T-cell (primary cell): ENCODE measurements around the gene SHISAL1. TPM values are rescaled to one million over a fixed set of nuclear protein-coding genes. Genes with fewer than 3 reads are reported as not detected.

Experiments
- ATAC-seq, 4 experiments: fragments of 200-7000 bp in 3 of 4; fragments of 150-1000 bp in 1 of 4; cut with Tn5 transposase; replicated peaks in 1 of 4; 1 replicate in 3 of 4; 2 replicates in 1 of 4; pipeline ENCODE4 v1.10.0; 2021; ENCODE audit warnings: moderate library complexity in 3 of 4, mild to moderate bottlenecking in 2 of 4, moderate number of reproducible peaks in 1 of 4
- CTCF ChIA-PET, 2 donors: fragments of 300-600 bp; sonication (Branson Sonifier 250); formaldehyde crosslinking; loops; one replicate each; lab custom pipeline; 2022; ENCODE audit warnings: antibody characterized with exemption in 2 of 2; lab: Charles Lee
- POLR2A ChIA-PET, 2 donors: fragments of 300-600 bp; sonication (Branson Sonifier 250); formaldehyde crosslinking; loops; one replicate each; lab custom pipeline; 2022; ENCODE audit warnings: antibody characterized with exemption in 2 of 2; lab: Charles Lee
- DNase-seq, 35 experiments: peaks; one replicate each; pipeline versions ENCODE4 v3.0.0 to v3.0.0-alpha.2; 2013 to 2023
- H3K27ac ChIP-seq: one replicate; pipeline ENCODE4 v1.5.1; 2013; ENCODE audit warnings: low read length
- H3K27me3 ChIP-seq, 2 experiments: replicated peaks in 1 of 2; 1 replicate in 1 of 2; 2 replicates in 1 of 2; pipeline versions ENCODE4 v1.6.1 to v1.7.0; 2013; ENCODE audit warnings: low read length in 1 of 2, mixed read lengths in 1 of 2; ENCODE audit not compliant: control insufficient read depth in 2 of 2, insufficient read depth in 2 of 2; ENCODE audit errors: extremely low read depth in 1 of 2
- H3K36me3 ChIP-seq, 2 donors: 1 replicate in 1 of 2; 2 replicates in 1 of 2; pipeline versions ENCODE4 v1.6.1 to v1.7.0; 2013; ENCODE audit warnings: low read length in 1 of 2; ENCODE audit not compliant: control insufficient read depth in 2 of 2, insufficient read depth in 1 of 2; ENCODE audit errors: extremely low read depth in 1 of 2
- H3K4me1 ChIP-seq, 2 experiments: 1 replicate in 1 of 2; 2 replicates in 1 of 2; pipeline versions ENCODE4 v1.6.1 to v1.7.0; 2013; ENCODE audit warnings: low read length in 2 of 2, mixed read lengths in 1 of 2; ENCODE audit not compliant: insufficient read depth in 2 of 2, control insufficient read depth in 1 of 2; ENCODE audit errors: extremely low read depth in 1 of 2
- H3K4me3 ChIP-seq, 2 donors: 1 replicate in 1 of 2; 2 replicates in 1 of 2; pipeline versions ENCODE4 v1.5.1 to v1.7.0; 2013; ENCODE audit warnings: mild to moderate bottlenecking in 2 of 2, low read length in 1 of 2, moderate library complexity in 1 of 2; ENCODE audit not compliant: control insufficient read depth in 1 of 2; ENCODE audit errors: extremely low read depth in 1 of 2
- H3K9me3 ChIP-seq: 2 replicates; pipeline ENCODE4 v1.7.0; 2013
- H3K27ac Mint-ChIP-seq, 2 donors: one replicate each; pipeline ENCODE4 v1.8.0; 2020 to 2021; ENCODE audit warnings: mild to moderate bottlenecking in 2 of 2, mixed read lengths in 2 of 2
- H3K27me3 Mint-ChIP-seq, 2 donors: one replicate each; pipeline ENCODE4 v1.8.0; 2021 to 2022; ENCODE audit warnings: mixed read lengths in 2 of 2
- H3K36me3 Mint-ChIP-seq: one replicate; pipeline ENCODE4 v1.8.0; 2021; ENCODE audit warnings: mixed read lengths
- H3K4me1 Mint-ChIP-seq, 3 donors: one replicate each; pipeline ENCODE4 v1.8.0; 2020 to 2022; ENCODE audit warnings: mixed read lengths in 3 of 3, mild to moderate bottlenecking in 1 of 3
- H3K4me3 Mint-ChIP-seq, 3 donors: one replicate each; pipeline ENCODE4 v1.8.0; 2020 to 2022; ENCODE audit warnings: mild to moderate bottlenecking in 3 of 3, mixed read lengths in 3 of 3, moderate library complexity in 3 of 3
- H3K9me3 Mint-ChIP-seq, 3 donors: one replicate each; pipeline ENCODE4 v1.8.0; 2020 to 2022; ENCODE audit warnings: mixed read lengths in 3 of 3
- WGBS: methylation state at CpG from one replicate; pipeline ENCODE4 v1.1.5; 2013; ENCODE audit warnings: missing lambda C conversion rate; ENCODE audit not compliant: insufficient coverage; 5-methylcytosine and 5-hydroxymethylcytosine counted together
- total RNA-seq, 35 experiments: library from RNA in 6 of 35; stranded (reverse) in 6 of 35; fragments of 120-200 nt in 1 of 35; gene quantifications; one replicate each; pipeline versions ENCODE4 v1.2.1 to v1.2.4 and lab custom pipeline; 2013 to 2026

Gene SHISAL1
- under 1 TPM in 2 of 5 donors, not detected in 3; 0.03 to 0.06 TPM for total RNA-seq
- not detected for total RNA-seq (2013)
- 0 to 0.70 (median 0.06) reads per million in 29 experiments for total RNA-seq (lab: John Stamatoyannopoulos, UW)

GRCh38 chr22:44312766-44313165 lies at the start of gene SHISAL1:
Gene SHISAL1, minus strand, starts transcription at chr22:44312951. Its CDS starts 12,006 bp downstream, at chr22:44300945.
- Histone ChIP-seq H3K27me3 (peaks cover 0 to 21% of the 10 kb centered on the region in 2 experiments), H3K27ac (no peak within 1 kb of the TSS), H3K4me3 (no peak within 1 kb of the TSS), H3K9me3 (no peaks in the 10 kb centered on the region), H3K4me1 (peaks cover 6 to 25% of the 10 kb centered on the region in 2 experiments), H3K36me3 (no peaks in the 10 kb centered on the region)
- H3K27me3 Mint-ChIP-seq = no peaks in the 10 kb centered on the region
- peaks cover 11 to 15% (median 11%) of the 10 kb centered on the region in 3 donors for H3K4me1 Mint-ChIP-seq
- H3K4me3 Mint-ChIP-seq = no peak within 1 kb of the TSS
- no peak within 1 kb of the TSS for H3K27ac Mint-ChIP-seq
- no peaks in the 10 kb centered on the region for H3K9me3 Mint-ChIP-seq
- H3K36me3 Mint-ChIP-seq = no peaks in the 10 kb centered on the region
- CTCF ChIA-PET = no interaction called here
- DNase-seq (no peak), ATAC-seq (no peak)
- POLR2A ChIA-PET = no interaction called here
- 91% methylated on average over 12 of the region's 12 CpGs for WGBS

DNA sequence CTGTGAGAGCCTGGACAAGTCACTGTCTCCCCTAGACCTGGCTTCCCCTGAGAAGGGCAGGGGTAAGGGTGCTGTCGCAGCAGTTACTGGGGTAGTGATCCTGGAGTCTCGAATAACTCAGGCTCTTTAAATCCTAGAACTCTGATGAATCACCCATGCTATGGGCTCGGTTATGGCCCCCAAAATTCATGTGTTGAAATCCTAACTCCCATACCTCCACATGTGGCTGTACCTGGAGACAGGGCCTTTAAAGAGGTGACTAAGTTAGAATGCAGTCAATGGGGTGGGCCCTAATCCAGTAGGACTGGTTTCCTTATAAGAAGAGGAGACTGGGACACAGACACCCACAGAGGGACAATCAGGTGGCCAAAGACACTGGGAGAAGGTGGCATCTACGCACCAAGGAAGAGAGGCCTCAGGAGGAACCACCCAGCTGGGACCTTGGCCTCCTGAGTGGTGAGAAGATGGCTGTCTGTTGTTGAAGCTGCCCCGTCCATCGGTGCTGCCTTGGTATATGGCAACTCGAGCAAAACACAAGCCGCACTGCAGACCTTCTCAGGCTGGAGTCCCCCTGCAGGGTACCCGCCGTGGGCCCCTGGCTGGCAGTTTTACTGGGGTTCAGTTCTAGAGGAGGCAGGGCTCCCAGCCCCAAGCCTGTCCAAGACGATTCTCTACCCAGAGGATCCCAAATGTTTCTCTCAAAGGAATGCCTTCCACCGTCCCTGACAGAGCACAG lies 48.8 kb upstream of the SHISAL1 start:
- DNase-seq (no peak), ATAC-seq (no peak)
- no peaks in the 10 kb centered on the region for H3K4me1 Mint-ChIP-seq
- ChIA-PET CTCF (no interaction called here), POLR2A (no interaction called here)
- H3K27me3 ChIP-seq = peaks cover 0 to 33% of the 10 kb centered on the region in 2 experiments
- no peaks in the 10 kb centered on the region for H3K9me3 ChIP-seq
- no peaks in the 10 kb centered on the region for H3K36me3 Mint-ChIP-seq
- 74% methylated on average over 5 of the region's 12 CpGs for WGBS
- H3K9me3 Mint-ChIP-seq = no peaks in the 10 kb centered on the region
- H3K4me1 ChIP-seq = no peaks in the 10 kb centered on the region
- no peak overlapping the region for H3K4me3 Mint-ChIP-seq
- H3K27ac Mint-ChIP-seq = no peak overlapping the region
- no peak overlapping the region for H3K27ac ChIP-seq
- peaks cover 6 to 26% of the 10 kb centered on the region in 2 donors for H3K27me3 Mint-ChIP-seq
- H3K4me3 ChIP-seq = no peak overlapping the region
- no peaks in the 10 kb centered on the region for H3K36me3 ChIP-seq

- no peak for ATAC-seq
- H3K9me3 Mint-ChIP-seq = no peaks in the 10 kb centered on the region
- H3K4me3 Mint-ChIP-seq = no peak overlapping the region
- Histone ChIP-seq H3K27me3 (peaks cover 0 to 36% of the 10 kb centered on the region in 2 experiments), H3K9me3 (no peaks in the 10 kb centered on the region), H3K4me3 (no peak overlapping the region), H3K27ac (no peak overlapping the region), H3K4me1 (no peaks in the 10 kb centered on the region), H3K36me3 (no peaks in the 10 kb centered on the region)
- H3K36me3 Mint-ChIP-seq = no peaks in the 10 kb centered on the region
- ChIA-PET CTCF (no interaction called here), POLR2A (no interaction called here)
- no peak for DNase-seq
- no peak overlapping the region for H3K27ac Mint-ChIP-seq
- peaks cover 6 to 28% of the 10 kb centered on the region in 2 donors for H3K27me3 Mint-ChIP-seq
- H3K4me1 Mint-ChIP-seq = no peaks in the 10 kb centered on the region
- 86% methylated on average over 23 of the region's 25 CpGs for WGBS
Measured at GRCh38 chr22:44360668-44361381, 48.1 kb upstream of the SHISAL1 start.

DNA sequence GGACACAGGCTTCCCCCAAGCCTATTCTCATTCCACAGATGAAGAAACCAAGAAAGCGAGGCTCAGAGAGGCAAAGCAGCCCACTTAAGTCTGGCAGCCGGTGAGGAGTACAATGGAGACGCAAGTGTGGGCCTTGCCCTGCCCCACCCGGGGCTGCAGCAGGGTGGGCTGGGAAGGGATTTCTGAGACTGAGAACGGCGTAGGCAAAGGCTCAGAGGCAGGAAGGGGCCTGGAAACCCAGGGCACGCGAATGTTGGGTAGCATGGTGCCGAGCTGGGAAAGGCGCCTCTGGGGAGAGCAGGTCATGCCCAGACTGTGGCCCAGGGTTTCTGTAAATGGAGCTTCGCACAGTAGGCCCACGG lies 47.5 kb upstream of the SHISAL1 start:
- 74% methylated on average over 9 of the region's 12 CpGs for WGBS

DNA sequence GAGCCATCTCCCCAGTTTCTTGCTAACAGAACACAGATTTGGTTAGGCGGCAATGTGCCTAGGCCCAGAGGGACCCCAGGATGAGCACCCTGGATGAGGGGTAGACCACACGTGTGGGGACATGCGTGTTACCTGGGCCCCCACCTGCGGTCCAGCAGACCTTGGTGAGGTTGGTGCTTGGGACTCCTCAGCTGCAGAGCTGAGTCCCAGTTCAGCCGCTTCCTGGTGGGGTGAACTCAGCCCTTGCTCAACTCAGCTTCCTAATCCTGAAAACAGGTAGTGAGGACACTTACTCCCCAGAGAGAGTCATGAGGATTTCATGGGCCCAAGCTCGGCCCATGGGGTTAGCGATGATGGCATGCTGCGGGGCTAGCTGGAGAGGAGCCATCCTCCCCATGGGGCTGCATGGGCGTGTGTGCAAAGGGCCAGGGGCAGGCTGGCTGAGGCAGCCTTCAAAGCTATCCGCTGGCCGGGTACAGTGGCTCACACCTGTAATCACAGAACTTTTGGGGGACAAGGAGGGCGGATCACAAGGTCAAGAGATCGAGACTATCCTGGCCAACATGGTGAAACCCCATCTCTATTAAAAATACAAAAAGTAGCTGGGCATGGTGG lies 46.9 kb upstream of the SHISAL1 start:
- Mint-ChIP-seq H3K9me3 (no peaks in the 10 kb centered on the region), H3K36me3 (no peaks in the 10 kb centered on the region), H3K4me1 (no peaks in the 10 kb centered on the region), H3K4me3 (no peak overlapping the region), H3K27ac (no peak overlapping the region), H3K27me3 (peaks cover 6 to 33% of the 10 kb centered on the region in 2 donors)
- no peak overlapping the region for H3K27ac ChIP-seq
- peaks cover 0 to 44% of the 10 kb centered on the region in 2 experiments for H3K27me3 ChIP-seq
- no peaks in the 10 kb centered on the region for H3K9me3 ChIP-seq
- H3K36me3 ChIP-seq = no peaks in the 10 kb centered on the region
- POLR2A ChIA-PET = no interaction called here
- no peaks in the 10 kb centered on the region for H3K4me1 ChIP-seq
- no peak overlapping the region for H3K4me3 ChIP-seq
- WGBS = 85% methylated on average over 11 of the region's 13 CpGs
- DNase-seq (no peak), ATAC-seq (no peak)
- CTCF ChIA-PET = no interaction called here

More for the DNA sequence above, 47.5 kb upstream of the SHISAL1 start:
- Histone ChIP-seq H3K9me3 (no peaks in the 10 kb centered on the region), H3K36me3 (no peaks in the 10 kb centered on the region), H3K27me3 (peaks cover 0 to 41% of the 10 kb centered on the region in 2 experiments), H3K4me3 (no peak overlapping the region), H3K4me1 (no peaks in the 10 kb centered on the region), H3K27ac (no peak overlapping the region)
- H3K36me3 Mint-ChIP-seq = no peaks in the 10 kb centered on the region
- no peaks in the 10 kb centered on the region for H3K4me1 Mint-ChIP-seq
- ChIA-PET POLR2A (no interaction called here), CTCF (no interaction called here)
- ATAC-seq (no peak), DNase-seq (no peak)
- H3K27me3 Mint-ChIP-seq = peaks cover 6 to 32% of the 10 kb centered on the region in 2 donors
- no peak overlapping the region for H3K4me3 Mint-ChIP-seq
- H3K9me3 Mint-ChIP-seq = no peaks in the 10 kb centered on the region
- H3K27ac Mint-ChIP-seq = no peak overlapping the region

DNA sequence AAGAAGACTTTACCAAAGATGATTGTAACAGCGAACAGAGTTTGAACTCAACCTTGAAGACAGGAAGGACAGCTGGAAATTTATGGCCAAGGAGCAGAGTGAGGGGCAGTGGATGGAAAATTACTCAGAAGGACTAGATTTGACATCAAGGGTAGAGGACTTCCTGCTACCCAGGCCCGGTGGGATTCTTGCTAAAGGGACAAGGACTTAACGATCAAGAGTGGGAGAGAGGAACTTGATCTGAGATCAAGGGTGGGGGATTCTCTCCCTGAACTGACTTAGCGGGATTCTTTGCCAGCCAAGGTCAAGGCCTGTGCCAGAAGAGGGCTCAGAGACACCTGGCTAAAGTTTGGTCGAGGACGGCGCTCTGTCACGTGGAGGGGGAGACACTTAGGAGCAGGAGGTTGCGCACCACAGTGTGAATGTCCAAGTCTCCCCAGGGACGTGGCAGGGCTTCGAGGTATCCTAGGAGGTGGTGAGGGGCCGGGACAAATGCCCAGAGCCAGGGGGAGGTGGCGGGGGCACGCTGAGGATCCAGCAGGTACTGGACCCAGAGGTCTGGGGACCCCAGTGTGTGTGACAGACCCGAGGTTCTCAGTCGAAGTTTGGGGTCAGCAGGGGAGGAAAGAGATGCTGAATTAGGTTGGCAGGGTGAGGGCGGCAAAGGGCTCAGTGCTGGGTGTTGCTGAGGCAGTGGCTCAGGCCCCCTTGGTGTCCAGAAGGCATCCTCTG lies 46.1 kb upstream of the SHISAL1 start:
- ChIA-PET CTCF (no interaction called here), POLR2A (no interaction called here)
- Histone ChIP-seq H3K27ac (no peak overlapping the region), H3K36me3 (no peaks in the 10 kb centered on the region), H3K9me3 (no peaks in the 10 kb centered on the region), H3K27me3 (peaks cover 0 to 49% of the 10 kb centered on the region in 2 experiments), H3K4me3 (no peak overlapping the region), H3K4me1 (no peaks in the 10 kb centered on the region)
- no peak overlapping the region for H3K4me3 Mint-ChIP-seq
- no peak overlapping the region for H3K27ac Mint-ChIP-seq
- H3K4me1 Mint-ChIP-seq = no peaks in the 10 kb centered on the region
- 66% methylated on average over 17 of the region's 17 CpGs for whole genome bisulfite sequencing
- H3K36me3 Mint-ChIP-seq = no peaks in the 10 kb centered on the region
- H3K9me3 Mint-ChIP-seq = no peaks in the 10 kb centered on the region
- DNase-seq = no peak
- H3K27me3 Mint-ChIP-seq = peaks cover 6 to 38% of the 10 kb centered on the region in 2 donors
- no peak for ATAC-seq
